Astrocyte (in vitro differentiated cells and primary cell): Measurements from ENCODE around the gene GPATCH4.

Experiments used
- CTCF ChIP-seq: IDR thresholded peaks from 2 replicates; pipeline ENCODE4 v1.5.1; 2011; ENCODE audit warnings: low read depth, mild to moderate bottlenecking, inconsistent platforms, low read length, moderate library complexity; ENCODE audit not compliant: insufficient read depth
- EZH2 ChIP-seq: IDR thresholded peaks from 2 replicates; pipeline ENCODE4 v1.6.1; 2012; ENCODE audit warnings: mild to moderate bottlenecking, low read length, inconsistent platforms; ENCODE audit not compliant: insufficient read depth

GRCh38 chr1:156550346-156550745 is 50.9 kb downstream of the GPATCH4 start:
- TF ChIP-seq CTCF (no peak), EZH2 (no peak)
